GM18858 (cell line): ENCODE measurements around the gene C11orf58.
A peak's percentile ranks its signal among the peaks of the same experiment; 100 is the strongest.

Experiments used
- ATAC-seq: cut with Tn5 transposase; IDR thresholded peaks from one replicate; pipeline ENCODE4 v1.9.1; 2021; ENCODE audit not compliant: unreplicated experiment

C11orf58 gene

DNA sequence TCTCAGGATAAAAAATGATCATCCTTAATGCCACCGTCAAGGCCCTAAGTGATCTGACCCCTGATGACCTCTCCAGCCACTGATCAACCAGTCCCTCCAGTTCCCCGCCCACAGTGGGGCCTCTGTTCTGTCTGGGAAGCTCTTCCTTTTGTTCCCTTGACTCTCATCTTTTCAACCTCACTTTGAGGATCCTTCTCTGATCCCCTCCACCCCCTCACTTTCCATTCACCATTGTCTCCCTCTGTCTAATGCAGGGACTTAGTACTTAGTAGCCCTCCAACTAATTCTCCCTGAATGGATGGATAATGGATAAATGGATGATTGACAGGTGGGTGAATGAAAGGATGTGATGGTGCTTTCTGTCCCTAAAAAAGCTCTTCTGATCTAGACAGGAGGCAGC is 45.6 kb downstream of the C11orf58 start:
- ATAC-seq, result no peak

DNA sequence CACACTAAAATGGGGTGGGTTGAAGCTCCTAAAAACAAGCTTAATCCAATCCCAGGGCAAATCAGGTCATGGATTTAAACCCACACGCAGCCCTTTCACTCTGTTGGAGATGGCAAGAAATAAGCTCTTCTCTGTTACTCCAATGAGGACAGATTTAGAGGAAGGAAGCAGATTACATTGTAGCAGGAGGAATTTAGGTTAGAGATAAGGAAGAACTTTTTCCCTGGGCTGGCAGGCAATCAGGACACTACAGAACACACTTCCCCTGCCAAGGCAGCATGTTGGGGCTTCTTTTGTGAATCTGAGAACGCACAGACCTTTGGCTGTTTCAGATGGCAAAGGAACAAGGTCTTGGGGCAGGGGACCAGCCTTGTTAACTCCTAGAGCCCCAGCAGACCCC is 46.2 kb downstream of the C11orf58 start:
- no peak for ATAC-seq

DNA sequence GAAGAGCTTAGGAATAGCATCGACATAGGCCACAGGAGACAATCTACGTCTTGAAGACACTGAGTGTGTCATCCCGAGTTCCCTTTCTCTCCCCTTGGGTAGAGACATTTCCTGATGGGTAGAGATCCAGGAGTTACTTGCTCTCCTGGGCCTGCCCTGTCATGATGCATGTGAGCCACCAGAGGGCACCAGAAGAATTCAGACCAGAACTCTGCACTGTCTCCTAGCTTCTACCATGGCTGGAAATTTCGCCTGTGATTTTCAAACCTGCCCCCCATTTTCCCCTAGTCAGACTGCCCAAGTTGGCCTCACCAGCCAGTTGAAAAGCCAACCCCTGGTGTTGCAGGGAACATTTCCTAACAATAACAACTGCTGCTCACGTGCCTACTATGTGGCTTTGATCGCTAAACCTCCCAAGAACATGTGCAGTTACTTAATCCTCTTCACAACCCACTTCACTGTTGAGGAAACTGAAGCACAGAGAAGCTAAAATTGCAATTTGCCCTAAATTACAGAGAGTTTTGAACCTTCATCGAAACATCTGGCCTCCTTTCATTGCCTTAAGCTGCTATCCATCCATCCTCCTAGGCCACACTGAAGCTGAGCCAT is 47.2 kb downstream of the C11orf58 start:
- ATAC-seq, result peak; percentile 70

- ATAC-seq, result no peak
Observed at GRCh38 chr11:16786131-16786530, 47.7 kb downstream of the C11orf58 start.

DNA sequence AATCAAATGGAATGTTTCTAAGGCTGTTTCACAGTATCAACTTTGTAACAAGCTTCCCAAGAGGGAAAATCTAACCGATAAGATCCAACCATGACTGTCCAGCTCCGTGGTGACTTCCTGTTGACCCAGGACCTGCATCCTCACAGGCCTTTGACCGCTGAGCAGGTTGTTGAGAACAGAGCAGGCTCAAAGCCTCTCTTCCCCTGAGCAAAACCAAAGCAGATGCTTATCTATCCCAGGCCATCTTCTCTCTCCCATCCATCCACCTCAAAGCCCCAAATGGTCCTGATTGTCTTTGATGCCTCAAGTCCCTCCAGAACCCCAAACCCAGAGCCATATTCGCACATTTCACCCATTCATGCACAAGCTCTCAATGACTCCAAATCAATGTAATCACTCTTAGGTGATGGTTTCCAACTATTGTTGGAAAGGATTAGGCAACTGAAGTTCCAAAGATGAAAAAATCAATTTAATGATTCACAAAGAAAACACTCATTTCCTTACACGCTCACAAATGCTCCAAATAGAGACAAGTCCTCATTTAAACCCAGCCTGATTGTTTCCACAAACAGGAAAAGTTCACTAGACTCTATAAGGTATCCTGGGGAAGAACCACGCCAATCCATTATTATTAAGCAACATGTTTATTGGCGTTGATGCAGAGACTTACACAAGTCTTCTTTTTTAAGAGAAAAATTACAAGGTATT is 48.7 kb downstream of the C11orf58 start:
- ATAC-seq, result no peak

DNA sequence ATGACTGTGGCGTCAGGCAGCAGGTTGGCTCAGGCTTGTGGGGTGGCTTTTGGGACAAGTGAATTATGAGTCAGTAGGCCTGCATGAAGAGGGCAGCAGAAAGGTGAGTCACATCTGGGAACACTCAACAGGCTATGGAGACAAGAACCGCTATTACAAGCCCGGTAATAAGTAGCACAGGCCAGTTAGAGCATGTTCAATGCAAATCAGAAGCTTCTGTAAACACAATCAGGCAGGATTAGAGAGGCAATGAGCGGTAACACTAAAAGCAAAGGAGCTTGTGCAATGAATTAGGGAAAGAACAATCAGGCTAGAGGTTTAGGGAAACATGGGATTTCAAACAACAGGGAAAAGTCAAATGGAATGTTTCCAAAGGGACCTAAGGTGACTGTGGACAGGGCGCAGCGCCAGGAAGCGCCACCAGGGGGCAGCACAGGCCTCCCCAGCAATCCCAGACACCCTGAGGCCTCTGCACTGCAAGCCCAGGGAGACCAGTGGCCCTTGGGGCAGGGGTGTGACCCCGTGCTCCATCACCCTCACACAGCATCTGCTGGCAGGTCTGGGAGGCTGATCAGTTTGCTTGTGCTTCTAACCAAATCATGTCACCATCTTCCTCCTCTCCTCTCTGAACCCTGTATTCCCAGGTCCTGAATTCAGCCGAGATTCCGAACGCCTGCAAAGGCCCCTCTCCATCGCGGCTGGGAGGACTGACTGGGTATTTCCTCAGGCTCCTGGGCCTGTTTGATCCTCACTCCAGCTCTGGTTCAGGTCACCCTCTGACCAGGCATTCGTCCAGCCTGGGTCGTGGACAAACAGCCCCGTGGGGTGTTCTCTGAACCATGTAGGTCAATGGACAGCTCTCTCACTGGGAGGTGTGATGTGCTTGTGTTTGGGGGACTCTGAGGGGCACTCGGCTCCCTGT is 50.0 kb downstream of the C11orf58 start:
- ATAC-seq, result peak; percentile 51

DNA sequence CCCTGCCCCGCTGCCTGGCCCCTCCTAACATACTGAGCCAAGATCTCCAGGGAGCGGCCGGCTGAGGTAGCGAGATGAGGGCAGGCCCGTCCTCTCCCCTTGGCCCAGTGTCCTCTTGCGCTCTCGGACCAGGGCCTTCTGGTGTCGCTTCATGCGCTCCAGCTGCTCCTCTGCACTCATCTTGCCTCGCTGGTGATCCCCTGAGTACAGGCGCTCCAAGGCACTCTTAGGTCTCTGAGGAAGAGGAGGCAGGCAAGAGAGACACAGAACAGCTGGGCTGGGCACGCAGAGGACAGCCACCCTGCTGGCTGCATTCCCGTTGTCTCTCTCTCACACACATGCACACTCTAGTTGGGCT is 50.6 kb downstream of the C11orf58 start:
- no peak for ATAC-seq

GRCh38 chr11:16789560-16790485 is 51.4 kb downstream of the C11orf58 start:
- no peak for ATAC-seq

DNA sequence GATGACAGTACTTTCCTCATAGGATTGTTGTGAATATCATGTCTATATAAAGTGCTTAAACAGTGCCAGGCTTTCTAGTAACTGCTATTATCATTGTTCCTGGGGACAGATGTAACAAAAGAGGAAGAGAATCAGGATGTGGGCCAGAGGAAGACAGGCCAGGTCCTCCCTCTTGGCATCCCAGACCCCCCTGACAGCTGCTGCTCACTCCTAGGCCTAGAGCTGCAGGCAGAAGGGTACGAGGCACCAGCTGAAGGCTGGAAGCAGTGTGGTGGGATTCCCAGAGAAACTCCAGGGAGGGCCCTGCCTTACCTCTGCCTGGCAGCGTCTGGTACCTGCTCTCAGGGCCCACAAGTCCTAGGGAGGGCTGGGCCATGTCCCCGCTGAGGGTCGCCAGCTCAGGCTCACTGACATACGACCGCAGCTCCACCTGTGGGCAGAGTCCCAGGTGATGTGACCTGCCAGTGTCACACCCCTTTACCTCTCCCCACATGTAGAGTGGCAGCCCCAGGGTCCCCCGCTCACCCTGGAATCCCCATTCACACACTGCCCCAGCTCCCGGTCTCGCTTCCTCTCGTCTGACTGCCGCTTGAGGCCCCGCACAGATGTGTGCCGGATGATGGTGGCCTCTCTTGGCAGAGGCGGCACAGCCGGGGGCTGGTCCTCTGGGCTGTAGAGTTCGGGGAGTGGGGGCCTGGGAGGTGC is 52.2 kb downstream of the C11orf58 start:
- no peak for ATAC-seq

GRCh38 chr11:16791191-16791961 is 52.9 kb downstream of the C11orf58 start:
- ATAC-seq, result no peak

GRCh38 chr11:16792426-16792825 is 54.0 kb downstream of the C11orf58 start:
- no peak for ATAC-seq

DNA sequence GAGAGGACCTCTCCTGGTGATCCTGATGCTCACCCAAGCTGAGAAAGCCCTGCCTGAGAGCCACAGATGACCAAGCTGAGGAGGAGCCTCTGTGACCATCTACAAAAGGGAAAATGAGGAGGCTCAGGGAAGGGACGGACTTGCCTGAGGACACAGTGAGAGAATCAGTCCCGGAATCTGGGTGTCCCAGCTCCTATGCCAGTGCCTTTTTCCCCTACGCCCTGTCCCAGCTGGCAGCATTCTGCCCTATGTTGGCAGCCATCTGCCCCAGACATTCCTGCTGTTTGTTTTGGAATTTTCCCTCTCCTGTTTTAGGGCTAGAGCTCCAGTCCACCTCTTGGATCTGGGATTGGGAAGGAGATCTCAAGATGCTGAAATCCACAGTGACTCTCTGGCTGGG is 54.6 kb downstream of the C11orf58 start:
- no peak for ATAC-seq

DNA sequence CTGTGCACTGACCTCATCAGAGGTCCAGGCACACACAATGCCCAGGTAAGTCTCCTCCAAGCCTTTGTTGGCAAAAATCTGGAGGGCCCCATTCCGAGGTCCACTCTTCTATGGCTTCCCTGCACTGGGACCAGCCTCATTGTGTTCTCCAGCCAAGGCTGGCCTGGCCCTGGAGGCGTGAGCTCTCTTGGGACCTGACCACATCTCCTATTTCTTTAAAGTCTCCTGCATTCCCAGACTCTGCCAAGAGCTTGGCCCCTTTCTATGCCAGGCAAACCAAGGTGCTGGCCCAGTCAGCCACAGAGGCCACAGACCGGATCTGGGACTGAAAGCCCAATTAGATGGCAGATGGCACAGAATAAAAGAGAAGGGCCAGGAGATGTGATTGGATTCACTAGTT is 55.1 kb downstream of the C11orf58 start:
- no peak for ATAC-seq

- no peak for ATAC-seq
Observed at GRCh38 chr11:16794047-16794818, 55.8 kb downstream of the C11orf58 start.

DNA sequence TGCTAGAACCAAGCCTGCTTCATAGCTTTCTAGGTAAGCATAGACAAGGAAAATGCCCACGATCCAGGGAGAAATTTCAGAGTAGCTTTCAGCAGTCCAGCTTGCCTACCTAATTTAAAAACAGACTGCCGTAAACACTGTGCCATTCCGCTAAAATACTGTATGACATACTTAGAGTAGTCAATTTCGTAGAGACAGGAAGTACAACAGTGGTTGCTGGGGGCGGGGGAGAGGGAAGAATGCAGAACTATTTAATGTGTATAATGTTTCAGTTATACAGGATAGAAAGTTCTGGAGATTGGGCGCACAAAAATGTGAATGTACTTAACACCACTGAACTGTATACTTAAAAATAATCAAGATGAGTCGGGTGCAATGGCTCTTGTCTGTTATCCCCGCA is 56.7 kb downstream of the C11orf58 start:
- no peak for ATAC-seq

DNA sequence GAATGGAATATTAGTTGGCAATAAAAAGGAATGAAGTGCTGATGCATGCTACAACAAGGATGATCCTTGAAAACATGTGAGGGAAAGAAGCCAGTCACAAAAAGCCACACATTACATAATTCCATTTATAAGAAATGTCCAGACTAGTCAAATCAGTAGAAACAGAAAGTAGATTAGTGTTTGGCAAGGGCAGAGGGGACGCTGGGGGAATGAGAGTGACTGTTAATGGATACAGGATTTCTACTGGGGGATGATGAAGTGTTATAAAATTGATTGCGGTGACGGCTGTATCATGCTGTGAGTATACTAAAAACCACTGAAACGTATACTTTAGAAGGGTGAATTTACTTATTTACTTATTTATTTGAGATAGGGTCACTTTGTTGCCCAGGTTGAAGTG is 57.9 kb downstream of the C11orf58 start:
- no peak for ATAC-seq

GRCh38 chr11:16797776-16798175 is 59.3 kb downstream of the C11orf58 start:
- ATAC-seq, result no peak

GRCh38 chr11:16799221-16799620 is 60.8 kb downstream of the C11orf58 start:
- ATAC-seq, result no peak

- ATAC-seq, result no peak
Observed at GRCh38 chr11:16799890-16800289, 61.4 kb downstream of the C11orf58 start.
